SK-N-MC (cell line): ENCODE measurements around the gene SPACDR.

ENCODE experiments used
- EZH2 ChIP-seq: fragments of 200-600 bp; sonication (generic); IDR thresholded peaks from one replicate; pipeline ENCODE4 v1.6.1; 2017; ENCODE audit warnings: antibody characterized with exemption
- POLR2AphosphoS5 ChIP-seq: IDR thresholded peaks from 2 replicates; pipeline ENCODE4 v1.6.1; 2012; ENCODE audit warnings: mild to moderate bottlenecking, low read depth, low read length, borderline replicate concordance

GRCh38 chr7:100406767-100407166, 57.3 kb downstream of the SPACDR start:
- TF ChIP-seq POLR2AphosphoS5 (no peak), EZH2 (no peak)
